C4-2B (cell line): ENCODE results near the gene FRMD3.

ENCODE experiments used
- ZFX ChIP-seq: fragments of 450-650 bp; IDR thresholded peaks from 2 replicates; pipeline ENCODE4 v1.6.1; 2017
- TF ChIP-seq, protein P1 (sequence below): fragments of 450-650 bp; conservative IDR thresholded peaks from 2 replicates; pipeline ENCODE4 v1.5.1; 2017; ENCODE audit warnings: mild to moderate bottlenecking

GRCh38 chr9:83209188-83209731 lies 328.9 kb downstream of the FRMD3 start:
- TF ChIP-seq, protein P1, sequence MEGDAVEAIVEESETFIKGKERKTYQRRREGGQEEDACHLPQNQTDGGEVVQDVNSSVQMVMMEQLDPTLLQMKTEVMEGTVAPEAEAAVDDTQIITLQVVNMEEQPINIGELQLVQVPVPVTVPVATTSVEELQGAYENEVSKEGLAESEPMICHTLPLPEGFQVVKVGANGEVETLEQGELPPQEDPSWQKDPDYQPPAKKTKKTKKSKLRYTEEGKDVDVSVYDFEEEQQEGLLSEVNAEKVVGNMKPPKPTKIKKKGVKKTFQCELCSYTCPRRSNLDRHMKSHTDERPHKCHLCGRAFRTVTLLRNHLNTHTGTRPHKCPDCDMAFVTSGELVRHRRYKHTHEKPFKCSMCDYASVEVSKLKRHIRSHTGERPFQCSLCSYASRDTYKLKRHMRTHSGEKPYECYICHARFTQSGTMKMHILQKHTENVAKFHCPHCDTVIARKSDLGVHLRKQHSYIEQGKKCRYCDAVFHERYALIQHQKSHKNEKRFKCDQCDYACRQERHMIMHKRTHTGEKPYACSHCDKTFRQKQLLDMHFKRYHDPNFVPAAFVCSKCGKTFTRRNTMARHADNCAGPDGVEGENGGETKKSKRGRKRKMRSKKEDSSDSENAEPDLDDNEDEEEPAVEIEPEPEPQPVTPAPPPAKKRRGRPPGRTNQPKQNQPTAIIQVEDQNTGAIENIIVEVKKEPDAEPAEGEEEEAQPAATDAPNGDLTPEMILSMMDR = no peak
- no peak for TF ChIP-seq ZFX
